LNCaP clone FGC (cell line): ENCODE data around the gene KCNJ12.
"Not testable (repeated sequence)": the region's sequence is repeated elsewhere in the genome, so short reads cannot be mapped to it uniquely, and the experiment has no call there.

Source experiments
- DNase-seq: peaks from one replicate; pipeline ENCODE4 v3.0.0-alpha.2; 2011; ENCODE audit warnings: low read depth
- H3K4me3 ChIP-seq: 2 replicates; pipeline ENCODE4 v1.5.1; 2011; ENCODE audit warnings: mild to moderate bottlenecking, low read depth, low read length, control low read depth
- CTCF ChIP-seq: IDR thresholded peaks from 2 replicates; pipeline ENCODE4 v1.5.1; 2012; ENCODE audit warnings: mild to moderate bottlenecking; ENCODE audit not compliant: control insufficient read depth, insufficient read depth; ENCODE audit errors: extremely low read depth

KCNJ12 gene

GRCh38 chr17:21390294-21390693, 14.1 kb downstream of the KCNJ12 start:
- TF ChIP-seq CTCF = no peak
- H3K4me3 ChIP-seq = no peak overlapping the region
- no peak for DNase-seq

- DNase-seq = no peak
- H3K4me3 ChIP-seq = no peak overlapping the region
- TF ChIP-seq CTCF = no peak
Observed at GRCh38 chr17:21392266-21392665, 16.1 kb downstream of the KCNJ12 start.

GRCh38 chr17:21394265-21394664, 18.1 kb downstream of the KCNJ12 start:
- no peak for DNase-seq
- no peak for TF ChIP-seq CTCF
- no peak overlapping the region for H3K4me3 ChIP-seq

GRCh38 chr17:21395764-21396163, 19.6 kb downstream of the KCNJ12 start:
- H3K4me3 ChIP-seq = no peak overlapping the region
- no peak for TF ChIP-seq CTCF
- DNase-seq = no peak

GRCh38 chr17:21396237-21396636, 20.1 kb downstream of the KCNJ12 start:
- DNase-seq = no peak

GRCh38 chr17:21397341-21398190, 21.4 kb downstream of the KCNJ12 start:
- DNase-seq = no peak
- no peak for TF ChIP-seq CTCF
- no peak overlapping the region for H3K4me3 ChIP-seq

More at GRCh38 chr17:21396237-21396636, 20.1 kb downstream of the KCNJ12 start:
- TF ChIP-seq CTCF = no peak
- H3K4me3 ChIP-seq = no peak overlapping the region

- DNase-seq = no peak
- H3K4me3 ChIP-seq = no peak overlapping the region
- no peak for TF ChIP-seq CTCF
Observed at GRCh38 chr17:21399474-21400186, 23.5 kb downstream of the KCNJ12 start.

GRCh38 chr17:21400187-21400569, 24.0 kb downstream of the KCNJ12 start:
- DNase-seq, H3K4me3 ChIP-seq: not testable (repeated sequence)
